HepG2 (cell line): ENCODE results near the gene PCYOX1L. TPM values are rescaled to one million over a fixed set of nuclear protein-coding genes. Genes with fewer than 3 reads are reported as not detected.

Experiments used
- GABPB1 ChIP-seq: IDR thresholded peaks from 2 replicates; pipeline ENCODE4 v1.6.1; 2016; ENCODE audit warnings: mild to moderate bottlenecking, missing genetic modification reagents, moderate library complexity, missing compliant biosample characterization
- MYC ChIP-seq: sonication (generic); formaldehyde crosslinking; IDR thresholded peaks from 2 replicates; pipeline ENCODE4 v1.9.0; 2021; ENCODE audit warnings: missing genetic modification reagents, borderline replicate concordance
- NFE2 ChIP-seq: sonication (generic); formaldehyde crosslinking; IDR thresholded peaks from 2 replicates; pipeline ENCODE4 v1.4.0; 2020; ENCODE audit warnings: missing genetic modification reagents
- RNF2 ChIP-seq: fragments of 450-650 bp; conservative IDR thresholded peaks from 2 replicates; pipeline ENCODE4 v1.6.1; 2016; ENCODE audit warnings: low read depth
- SAP130 ChIP-seq: IDR thresholded peaks from 2 replicates; pipeline ENCODE4 v1.6.1; 2016; ENCODE audit warnings: low read depth
- SP4 ChIP-seq: sonication (generic); formaldehyde crosslinking; IDR thresholded peaks from 2 replicates; pipeline ENCODE4 v1.8.1; 2023; ENCODE audit warnings: mild to moderate bottlenecking, missing genetic modification reagents
- YY1 ChIP-seq: IDR thresholded peaks from 2 replicates; pipeline ENCODE4 v1.6.1; 2011; ENCODE audit warnings: low read length, low read depth, moderate library complexity, mild to moderate bottlenecking; ENCODE audit not compliant: insufficient read depth, insufficient replicate concordance
- ZKSCAN1 ChIP-seq: fragments of 150-350 bp; IDR thresholded peaks from 2 replicates; pipeline ENCODE4 v1.6.1; 2014; ENCODE audit warnings: low read length
- ZNF564 ChIP-seq: sonication (generic); formaldehyde crosslinking; IDR thresholded peaks from 2 replicates; pipeline ENCODE4 v1.8.1; 2023; ENCODE audit warnings: mild to moderate bottlenecking, missing genetic modification reagents
- ZNF709 ChIP-seq: sonication (generic); formaldehyde crosslinking; IDR thresholded peaks from 2 replicates; pipeline ENCODE4 v1.5.0; 2020; ENCODE audit warnings: mild to moderate bottlenecking, missing genetic modification reagents
- ZNF775 ChIP-seq: sonication (generic); formaldehyde crosslinking; IDR thresholded peaks from 2 replicates; pipeline ENCODE4 v1.4.0; 2020; ENCODE audit warnings: missing genetic modification reagents, mild to moderate bottlenecking, moderate library complexity, borderline replicate concordance
- ZSCAN31 ChIP-seq: sonication (generic); formaldehyde crosslinking; IDR thresholded peaks from 2 replicates; pipeline ENCODE4 v1.5.0; 2020; ENCODE audit warnings: low read depth, mild to moderate bottlenecking, missing genetic modification reagents
- polyA plus RNA-seq, 8 experiments: library from polyadenylated mRNA; depleted of rRNA in 3 of 8; stranded (reverse) in 7 of 8; unstranded in 1 of 8; fragments of >200 nt; fragmentation: Illumina TruSeq in 4 of 8; extraction: Trizol in 4 of 8; gene quantifications; 2 replicates each; pipeline versions ENCODE4 v1.2.1 to v1.2.3, GENCODE V29; 2011 to 2016; ENCODE audit warnings: low read depth in 4 of 8, missing spikeins in 1 of 8, mixed read lengths in 1 of 8; ENCODE audit not compliant: insufficient read depth in 1 of 8
- total RNA-seq, 5 experiments: library from RNA; depleted of rRNA; stranded (reverse); fragments of >200 nt; fragmentation: Illumina TruSeq; extraction: Trizol; gene quantifications; 2 replicates each; pipeline ENCODE4 v1.2.3, GENCODE V29; 2016; ENCODE audit warnings: low read depth in 1 of 5
- TF ChIP-seq, protein P1 (sequence below): sonication (generic); formaldehyde crosslinking; IDR thresholded peaks from 2 replicates; pipeline ENCODE4 v1.5.1; 2020; ENCODE audit warnings: mild to moderate bottlenecking, missing genetic modification reagents, moderate library complexity
- TF ChIP-seq, protein P2 (sequence below): sonication (generic); formaldehyde crosslinking; IDR thresholded peaks from 2 replicates; pipeline ENCODE4 v1.4.0; 2020; ENCODE audit warnings: missing genetic modification reagents
- TF ChIP-seq, protein P3 (sequence below): sonication (generic); formaldehyde crosslinking; IDR thresholded peaks from 2 replicates; pipeline ENCODE4 v1.5.1; 2020; ENCODE audit warnings: mild to moderate bottlenecking, missing genetic modification reagents, borderline replicate concordance
- TF ChIP-seq, protein P4 (sequence below): sonication (generic); formaldehyde crosslinking; IDR thresholded peaks from 2 replicates; pipeline ENCODE4 v1.8.0; 2023; ENCODE audit warnings: mild to moderate bottlenecking, missing genetic modification reagents

PCYOX1L gene
- total and polyA plus RNA-seq, 2 of the 13 experiments (the other 11 are each of a cell fraction or from before 2014, with no cell fraction given): 1.00 to 3.7 TPM

DNA sequence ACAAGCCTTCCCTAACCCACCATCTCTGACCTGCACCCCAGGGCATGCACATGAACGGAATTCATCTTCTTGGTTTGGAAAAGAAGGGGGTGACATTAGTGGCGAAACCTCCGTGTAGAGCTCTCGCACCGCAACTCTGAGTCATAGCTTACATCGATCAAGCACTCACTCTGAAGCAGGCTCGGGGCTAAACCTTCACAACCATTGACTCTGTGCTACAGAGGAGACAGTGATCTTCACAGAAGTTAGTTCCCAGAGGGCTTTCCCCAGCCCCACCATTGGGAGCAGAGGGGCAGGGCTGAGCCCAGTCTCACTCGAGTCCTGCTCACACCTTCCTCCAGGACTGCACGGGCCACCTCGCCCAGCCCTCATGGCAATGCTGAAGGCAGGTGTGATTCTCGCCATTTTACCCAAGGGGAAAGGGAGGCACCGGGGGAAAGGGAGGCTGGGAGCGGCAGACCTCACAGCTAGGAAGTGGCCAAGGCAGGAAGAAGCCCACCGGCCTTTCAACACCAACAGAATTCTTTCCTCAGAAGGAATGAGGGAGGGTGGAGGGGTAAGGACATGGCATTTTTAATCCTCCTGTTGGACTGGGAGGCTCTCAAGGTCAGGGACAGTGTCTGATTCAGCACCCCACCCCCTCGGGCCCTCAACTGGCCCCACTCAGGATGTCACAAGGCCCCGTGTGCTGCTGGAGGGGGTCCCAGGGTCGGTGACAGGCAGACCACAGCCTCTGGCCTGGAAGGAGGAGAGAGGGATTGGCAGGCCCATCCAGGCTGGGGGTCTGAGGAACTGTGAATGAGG lies 47.1 kb downstream of the PCYOX1L start (continued):
- TF ChIP-seq, protein P1, sequence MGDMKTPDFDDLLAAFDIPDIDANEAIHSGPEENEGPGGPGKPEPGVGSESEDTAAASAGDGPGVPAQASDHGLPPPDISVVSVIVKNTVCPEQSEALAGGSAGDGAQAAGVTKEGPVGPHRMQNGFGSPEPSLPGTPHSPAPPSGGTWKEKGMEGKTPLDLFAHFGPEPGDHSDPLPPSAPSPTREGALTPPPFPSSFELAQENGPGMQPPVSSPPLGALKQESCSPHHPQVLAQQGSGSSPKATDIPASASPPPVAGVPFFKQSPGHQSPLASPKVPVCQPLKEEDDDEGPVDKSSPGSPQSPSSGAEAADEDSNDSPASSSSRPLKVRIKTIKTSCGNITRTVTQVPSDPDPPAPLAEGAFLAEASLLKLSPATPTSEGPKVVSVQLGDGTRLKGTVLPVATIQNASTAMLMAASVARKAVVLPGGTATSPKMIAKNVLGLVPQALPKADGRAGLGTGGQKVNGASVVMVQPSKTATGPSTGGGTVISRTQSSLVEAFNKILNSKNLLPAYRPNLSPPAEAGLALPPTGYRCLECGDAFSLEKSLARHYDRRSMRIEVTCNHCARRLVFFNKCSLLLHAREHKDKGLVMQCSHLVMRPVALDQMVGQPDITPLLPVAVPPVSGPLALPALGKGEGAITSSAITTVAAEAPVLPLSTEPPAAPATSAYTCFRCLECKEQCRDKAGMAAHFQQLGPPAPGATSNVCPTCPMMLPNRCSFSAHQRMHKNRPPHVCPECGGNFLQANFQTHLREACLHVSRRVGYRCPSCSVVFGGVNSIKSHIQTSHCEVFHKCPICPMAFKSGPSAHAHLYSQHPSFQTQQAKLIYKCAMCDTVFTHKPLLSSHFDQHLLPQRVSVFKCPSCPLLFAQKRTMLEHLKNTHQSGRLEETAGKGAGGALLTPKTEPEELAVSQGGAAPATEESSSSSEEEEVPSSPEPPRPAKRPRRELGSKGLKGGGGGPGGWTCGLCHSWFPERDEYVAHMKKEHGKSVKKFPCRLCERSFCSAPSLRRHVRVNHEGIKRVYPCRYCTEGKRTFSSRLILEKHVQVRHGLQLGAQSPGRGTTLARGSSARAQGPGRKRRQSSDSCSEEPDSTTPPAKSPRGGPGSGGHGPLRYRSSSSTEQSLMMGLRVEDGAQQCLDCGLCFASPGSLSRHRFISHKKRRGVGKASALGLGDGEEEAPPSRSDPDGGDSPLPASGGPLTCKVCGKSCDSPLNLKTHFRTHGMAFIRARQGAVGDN (CRISPR knock-in tag): peak; percentile 72
- TF ChIP-seq, protein P2, sequence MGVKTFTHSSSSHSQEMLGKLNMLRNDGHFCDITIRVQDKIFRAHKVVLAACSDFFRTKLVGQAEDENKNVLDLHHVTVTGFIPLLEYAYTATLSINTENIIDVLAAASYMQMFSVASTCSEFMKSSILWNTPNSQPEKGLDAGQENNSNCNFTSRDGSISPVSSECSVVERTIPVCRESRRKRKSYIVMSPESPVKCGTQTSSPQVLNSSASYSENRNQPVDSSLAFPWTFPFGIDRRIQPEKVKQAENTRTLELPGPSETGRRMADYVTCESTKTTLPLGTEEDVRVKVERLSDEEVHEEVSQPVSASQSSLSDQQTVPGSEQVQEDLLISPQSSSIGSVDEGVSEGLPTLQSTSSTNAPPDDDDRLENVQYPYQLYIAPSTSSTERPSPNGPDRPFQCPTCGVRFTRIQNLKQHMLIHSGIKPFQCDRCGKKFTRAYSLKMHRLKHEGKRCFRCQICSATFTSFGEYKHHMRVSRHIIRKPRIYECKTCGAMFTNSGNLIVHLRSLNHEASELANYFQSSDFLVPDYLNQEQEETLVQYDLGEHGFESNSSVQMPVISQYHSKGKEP (CRISPR knock-in tag): no peak
- no peak for TF ChIP-seq RNF2
- TF ChIP-seq ZNF564 (CRISPR knock-in tag): 0 out of 2 replicates have a peak, but pooled peaks have one; percentile 31
- TF ChIP-seq, protein P3, sequence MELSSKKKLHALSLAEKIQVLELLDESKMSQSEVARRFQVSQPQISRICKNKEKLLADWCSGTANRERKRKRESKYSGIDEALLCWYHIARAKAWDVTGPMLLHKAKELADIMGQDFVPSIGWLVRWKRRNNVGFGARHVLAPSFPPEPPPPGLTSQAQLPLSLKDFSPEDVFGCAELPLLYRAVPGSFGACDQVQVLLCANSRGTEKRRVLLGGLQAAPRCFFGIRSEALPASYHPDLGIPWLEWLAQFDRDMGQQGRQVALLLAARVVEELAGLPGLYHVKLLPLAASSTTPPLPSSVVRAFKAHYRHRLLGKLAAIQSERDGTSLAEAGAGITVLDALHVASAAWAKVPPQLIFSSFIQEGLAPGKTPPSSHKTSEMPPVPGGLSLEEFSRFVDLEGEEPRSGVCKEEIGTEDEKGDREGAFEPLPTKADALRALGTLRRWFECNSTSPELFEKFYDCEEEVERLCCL: no peak
- TF ChIP-seq GABPB1: 0 out of 2 replicates have a peak, but pooled peaks have one; percentile 11
- TF ChIP-seq ZSCAN31 (CRISPR knock-in tag): 0 out of 2 replicates have a peak, but pooled peaks have one; percentile 37
- TF ChIP-seq SAP130 (CRISPR knock-in tag): 0 out of 2 replicates have a peak, but pooled peaks have one; percentile 16
- no peak for TF ChIP-seq ZNF709 (CRISPR knock-in tag)
- TF ChIP-seq ZNF775 (CRISPR knock-in tag): no peak
- peak; percentile 20; the same call in 1 of the 2 replicates for TF ChIP-seq MYC (CRISPR knock-in tag)
- no peak for TF ChIP-seq YY1
- TF ChIP-seq ZKSCAN1: no peak
- no peak for TF ChIP-seq NFE2
- TF ChIP-seq, protein P4, sequence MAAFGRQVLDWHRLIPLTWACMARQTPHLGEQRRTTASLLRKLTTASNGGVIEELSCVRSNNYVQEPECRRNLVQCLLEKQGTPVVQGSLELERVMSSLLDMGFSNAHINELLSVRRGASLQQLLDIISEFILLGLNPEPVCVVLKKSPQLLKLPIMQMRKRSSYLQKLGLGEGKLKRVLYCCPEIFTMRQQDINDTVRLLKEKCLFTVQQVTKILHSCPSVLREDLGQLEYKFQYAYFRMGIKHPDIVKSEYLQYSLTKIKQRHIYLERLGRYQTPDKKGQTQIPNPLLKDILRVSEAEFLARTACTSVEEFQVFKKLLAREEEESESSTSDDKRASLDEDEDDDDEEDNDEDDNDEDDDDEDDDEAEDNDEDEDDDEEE (CRISPR knock-in tag): 0 out of 2 replicates have a peak, but pooled peaks have one; percentile 35
- TF ChIP-seq SP4 (CRISPR knock-in tag): no peak
